Head of caudate nucleus (tissue), 42 donors: ENCODE measurements around the gene BTRC.
"Not testable (repeated sequence)": the region's sequence is repeated elsewhere in the genome, so short reads cannot be mapped to it uniquely, and the experiment has no call there.

Experiments
- DNase-seq, 42 donors: peaks; one replicate each; pipeline versions ENCODE4 v3.0.0 to v3.0.0-alpha.2; 2020 to 2021; ENCODE audit warnings: mixed read lengths in 7 of 42
- intact Hi-C: fragments of 100-400 bp; cut with DNase I; formaldehyde crosslinking; loops from one replicate; pipeline ENCODE4 v1.15.0; 2022

BTRC gene

GRCh38 chr10:101353692-101354327 lies at the start of gene BTRC:
Gene BTRC, plus strand, starts transcription at chr10:101354165. Its CDS starts 16 bp downstream, at chr10:101354181.
- DNase-seq = peak; percentile 94 to 99 (median 98)
- intact Hi-C loops = no loop called here

- peak in 12 of 42 donors; percentile 25 to 65 (median 48) for DNase-seq
- intact Hi-C loops = no loop called here
Measured at GRCh38 chr10:101304316-101304715, 49.6 kb upstream of the BTRC start.

- intact Hi-C loops = no loop called here
- DNase-seq = peak in 3 of 42 donors; percentile 22 to 39 (median 32)
Measured at GRCh38 chr10:101305320-101306241, 48.4 kb upstream of the BTRC start.

- intact Hi-C loops = no loop called here
- DNase-seq = no peak
Measured at GRCh38 chr10:101308051-101308450, 45.9 kb upstream of the BTRC start.

GRCh38 chr10:101310529-101311184 lies 43.3 kb upstream of the BTRC start:
- intact Hi-C loops = no loop called here
- peak in 35 of 42 donors; percentile 19 to 82 (median 54) for DNase-seq

GRCh38 chr10:101311185-101312066 lies 42.5 kb upstream of the BTRC start:
- peak in 39 of 42 donors; percentile 37 to 87 (median 71) for DNase-seq
- intact Hi-C loops = no loop called here

- intact Hi-C loops = no loop called here
- peak; percentile 47 to 94 (median 76) for DNase-seq
Measured at GRCh38 chr10:101319241-101319915, 34.6 kb upstream of the BTRC start.

- no peak for DNase-seq
- intact Hi-C loops = no loop called here
Measured at GRCh38 chr10:101321073-101321472, 32.9 kb upstream of the BTRC start.

- intact Hi-C loops = no loop called here
- peak in 5 of 42 donors; percentile 26 to 53 (median 46) for DNase-seq
Measured at GRCh38 chr10:101322266-101323108, 31.5 kb upstream of the BTRC start.

GRCh38 chr10:101323495-101323894 lies 30.5 kb upstream of the BTRC start:
- no peak for DNase-seq
- intact Hi-C loops = no loop called here

- DNase-seq, intact Hi-C loops: not testable (repeated sequence)
Measured at GRCh38 chr10:101327454-101327853, 26.5 kb upstream of the BTRC start.

GRCh38 chr10:101329341-101330032 lies 24.5 kb upstream of the BTRC start:
- intact Hi-C loops = no loop called here
- no peak for DNase-seq

GRCh38 chr10:101330231-101330630 lies 23.7 kb upstream of the BTRC start:
- intact Hi-C loops = no loop called here
- no peak for DNase-seq

GRCh38 chr10:101330631-101331225 lies 23.2 kb upstream of the BTRC start:
- DNase-seq = peak in 26 of 42 donors; percentile 22 to 83 (median 60)
- intact Hi-C loops = no loop called here

GRCh38 chr10:101331956-101332355 lies 22.0 kb upstream of the BTRC start:
- intact Hi-C loops = no loop called here
- peak in 13 of 42 donors; percentile 18 to 67 (median 43) for DNase-seq

GRCh38 chr10:101334259-101334658 lies 19.7 kb upstream of the BTRC start:
- intact Hi-C loops, DNase-seq: not testable (repeated sequence)
